Measurements from ENCODE around the gene FAM162A. TPM values are rescaled to one million over a fixed set of nuclear protein-coding genes. Genes with fewer than 3 reads are reported as not detected.

Gene FAM162A
- total and polyA plus RNA-seq, 9 of the 15 experiments (the other 6 are each of a cell fraction or from before 2014, with no cell fraction given) = 37.5 to 211 (median 101) TPM

DNA sequence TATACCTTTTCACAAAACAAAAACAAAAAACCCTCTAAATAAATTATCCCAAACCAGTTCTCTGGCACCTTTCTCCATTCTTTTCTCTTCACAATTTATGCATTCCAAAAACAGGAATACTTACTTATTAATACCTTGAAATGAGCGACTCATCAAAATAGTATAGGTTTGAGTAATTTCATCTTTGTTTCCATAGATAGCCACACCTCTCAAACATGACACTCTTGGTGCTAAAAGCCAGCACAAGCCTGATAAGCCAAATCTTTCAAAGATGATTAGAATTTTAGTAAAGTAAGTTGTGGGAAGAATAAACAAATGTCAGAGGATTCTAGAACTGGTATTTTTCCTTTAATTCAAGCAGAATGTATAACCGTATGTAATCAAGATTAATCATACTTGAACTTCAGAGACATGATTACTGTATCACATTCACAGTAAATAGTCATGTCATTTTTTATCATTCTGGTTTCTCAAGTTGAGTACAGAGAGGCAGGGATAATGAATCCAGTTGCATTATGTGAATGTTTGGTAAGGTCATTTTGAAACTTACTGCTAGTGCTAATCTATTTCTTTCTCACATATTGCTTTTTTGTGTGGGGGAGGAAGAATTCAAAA is 44.0 kb downstream of the FAM162A start (continued):
- TF ChIP-seq, protein P1, sequence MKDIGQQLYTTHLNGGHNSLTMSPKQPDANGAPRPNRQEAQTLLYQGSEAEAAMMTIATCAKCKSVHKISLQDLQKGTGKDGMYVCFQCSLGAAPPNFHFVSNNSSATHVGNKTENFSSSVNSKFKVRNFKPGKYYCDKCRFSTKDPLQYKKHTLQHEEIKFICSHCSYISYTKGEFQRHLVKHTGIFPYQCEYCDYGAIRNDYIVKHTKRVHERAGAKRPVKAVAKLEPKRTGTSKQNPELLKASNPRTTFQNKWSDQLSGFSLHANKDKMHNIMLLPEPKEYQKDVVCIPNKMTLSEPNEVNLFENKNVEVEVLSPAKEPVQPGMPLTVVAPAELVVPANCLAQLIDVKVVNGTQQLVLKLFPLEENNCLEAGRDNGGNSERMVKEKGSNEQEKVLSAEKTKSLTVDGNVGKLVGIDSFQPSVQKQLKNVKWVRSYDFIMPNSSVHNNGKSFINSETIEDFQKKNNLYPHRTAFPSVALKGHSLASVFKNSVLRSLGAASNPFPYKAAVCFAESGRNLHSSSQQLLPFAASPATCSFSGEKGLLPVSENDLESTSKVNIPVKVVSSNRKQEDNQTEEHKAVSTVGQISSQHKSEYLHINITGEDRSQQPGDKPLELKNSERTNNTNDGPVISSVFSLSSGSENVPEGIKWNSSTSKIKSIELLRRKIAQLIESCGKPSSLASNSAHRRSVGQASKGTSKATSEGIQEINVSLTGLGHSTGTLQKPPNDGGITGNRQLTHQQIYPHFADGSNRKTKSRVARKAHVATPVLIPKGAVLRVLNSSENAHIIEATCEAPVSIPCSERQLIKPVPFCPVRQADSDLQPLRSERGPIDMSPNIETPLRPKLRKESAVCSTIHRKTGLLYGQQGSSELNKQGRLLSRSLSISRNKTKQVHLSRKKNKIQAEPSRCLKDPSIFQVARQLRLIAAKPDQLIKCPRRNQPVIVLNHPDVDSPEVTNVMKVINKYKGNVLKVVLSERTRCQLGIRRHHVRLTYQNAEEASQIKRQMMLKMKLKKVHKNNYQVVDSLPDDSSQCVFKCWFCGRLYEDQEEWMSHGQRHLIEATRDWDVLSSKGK (CRISPR knock-in tag; IDR thresholded peaks at IDR 0.05) = no peak

DNA sequence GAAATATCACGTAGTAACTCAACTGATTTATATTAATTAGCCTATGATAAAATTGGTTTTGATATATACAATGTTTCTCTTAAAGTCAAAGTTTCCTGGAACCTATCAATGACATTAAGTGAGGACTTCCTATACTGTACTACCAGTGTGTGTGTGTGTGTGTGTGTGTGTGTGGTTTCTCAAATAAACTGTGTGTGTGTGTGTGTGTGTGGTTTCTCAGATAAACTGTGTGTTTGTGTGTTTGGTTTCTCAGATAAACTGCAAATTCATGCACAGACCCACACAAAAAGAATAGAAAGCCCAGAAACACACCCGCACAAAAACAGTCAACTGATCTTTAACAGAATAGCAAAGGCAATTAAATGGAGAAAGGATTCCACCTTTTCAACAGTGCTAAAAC is 46.4 kb downstream of the FAM162A start:
- in situ Hi-C loops (cut with MboI) (no loop called here), intact Hi-C loops (cut with micrococcal nuclease) (no loop called here)
- peaks cover 71% of the 10 kb centered on the region for H3K36me3 ChIP-seq (ENCODE audit: control insufficient read depth, insufficient read depth, low read length)
- no peaks in the 10 kb centered on the region for H3K79me2 ChIP-seq (ENCODE audit: control insufficient read depth, insufficient read depth, low read length)
- H3K9me1 ChIP-seq (ENCODE audit: control insufficient read depth, insufficient read depth, low read length) = no peaks in the 10 kb centered on the region
- no peaks in the 10 kb centered on the region for H4K20me1 ChIP-seq (replicated peaks; ENCODE audit: control insufficient read depth, insufficient read depth, low read length)
- no peak for TF ChIP-seq STAG1 (CRISPR knock-in tag; IDR thresholded peaks at IDR 0.05; ENCODE audit: borderline replicate concordance)
- TF ChIP-seq ZNF551 (CRISPR knock-in tag; IDR thresholded peaks at IDR 0.05) = no peak
- no peak for TF ChIP-seq PHF21A (IDR thresholded peaks at IDR 0.05; ENCODE audit: borderline replicate concordance, low read depth)
- no peak for TF ChIP-seq ZNF408 (CRISPR knock-in tag; IDR thresholded peaks at IDR 0.05; ENCODE audit: low read depth)
- TF ChIP-seq, protein P2, sequence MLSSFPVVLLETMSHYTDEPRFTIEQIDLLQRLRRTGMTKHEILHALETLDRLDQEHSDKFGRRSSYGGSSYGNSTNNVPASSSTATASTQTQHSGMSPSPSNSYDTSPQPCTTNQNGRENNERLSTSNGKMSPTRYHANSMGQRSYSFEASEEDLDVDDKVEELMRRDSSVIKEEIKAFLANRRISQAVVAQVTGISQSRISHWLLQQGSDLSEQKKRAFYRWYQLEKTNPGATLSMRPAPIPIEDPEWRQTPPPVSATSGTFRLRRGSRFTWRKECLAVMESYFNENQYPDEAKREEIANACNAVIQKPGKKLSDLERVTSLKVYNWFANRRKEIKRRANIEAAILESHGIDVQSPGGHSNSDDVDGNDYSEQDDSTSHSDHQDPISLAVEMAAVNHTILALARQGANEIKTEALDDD (IDR thresholded peaks at IDR 0.05) = no peak
- no peak for TF ChIP-seq ETV1 (tag; conservative IDR thresholded peaks at IDR 0.05; ENCODE audit: low read depth)
- TF ChIP-seq MECOM (CRISPR knock-in tag; IDR thresholded peaks at IDR 0.05) = no peak
- no peak for TF ChIP-seq MCM5 (IDR thresholded peaks at IDR 0.05; ENCODE audit: low read depth)
- no peak for TF ChIP-seq ZNF133 (CRISPR knock-in tag; IDR thresholded peaks at IDR 0.05)
- TF ChIP-seq CBX3 (IDR thresholded peaks at IDR 0.05; ENCODE audit: borderline replicate concordance in 1 of 2, low read length in 2 of 2) = no peak
- no peak for TF ChIP-seq ZBED1 (IDR thresholded peaks at IDR 0.05)
- WGBS (ENCODE audit: insufficient coverage, low coverage, missing lambda C conversion rate) = 92% methylated on average over 2 of the region's 2 CpGs
- H3K4me1 ChIP-seq (replicated peaks in 1 of 2; ENCODE audit: control insufficient read depth in 2 of 2, insufficient read depth in 2 of 2, low read length in 2 of 2) = no peaks in the 10 kb centered on the region
- no peak overlapping the region for H3K9ac ChIP-seq (ENCODE audit: insufficient read depth in 1 of 2, low read depth in 2 of 2, low read length in 2 of 2)
- no peaks in the 10 kb centered on the region for H3K27me3 ChIP-seq (ENCODE audit: control insufficient read depth in 2 of 2, insufficient read depth in 2 of 2, low read length in 2 of 2)
- no peak overlapping the region for H3K27ac ChIP-seq (ENCODE audit: extremely low read depth, low read depth, low read length)
- POLR2A ChIA-PET = interaction anchor here (1.8 kb wide), 1 partner anchor 14 kb away, joined by 6 read pairs; the partner anchor contains the start of gene WDR5B
- BruUV-seq (replicated peaks) = no TSS peak
- DNase-seq (ENCODE audit: extremely low read depth in 1 of 4, low spot score in 3 of 4) (no peak), FAIRE-seq (no peak), ATAC-seq (no peak)
- no peak overlapping the region for H3K4me3 ChIP-seq
- CTCF ChIA-PET (ENCODE audit: low intra/inter-chr PET ratio) = no interaction called here
- no peak overlapping the region for H3K4me2 ChIP-seq (ENCODE audit: insufficient read depth, low read length)
- H2AFZ ChIP-seq (ENCODE audit: low read depth, low read length) = no peak overlapping the region
- H3K9me3 ChIP-seq (replicated peaks; ENCODE audit: control insufficient read depth, insufficient read depth, low read depth, low read length) = no peaks in the 10 kb centered on the region

All from K562 (cell line).